Ascending aorta (tissue), 2 donors: ENCODE data around the gene CFDP1. TPM values are rescaled to one million over a fixed set of nuclear protein-coding genes. Genes with fewer than 3 reads are reported as not detected.
A peak's percentile ranks its signal among the peaks of the same experiment; 100 is the strongest.

Source experiments
- DNase-seq, 2 donors: peaks; one replicate each; pipeline ENCODE4 v3.0.0-alpha.2; 2019; ENCODE audit warnings: low spot score in 2 of 2
- H3K27ac ChIP-seq, 2 donors: fragments of 200-600 bp; sonication (generic); one replicate each; pipeline ENCODE4 v1.5.1; 2016 to 2017; ENCODE audit warnings: mild to moderate bottlenecking in 1 of 2
- H3K27me3 ChIP-seq: fragments of 200-600 bp; sonication (generic); one replicate; pipeline ENCODE4 v1.5.1; 2017
- H3K36me3 ChIP-seq, 2 donors: fragments of 200-600 bp; sonication (generic); one replicate each; pipeline ENCODE4 v1.5.1; 2016
- H3K4me1 ChIP-seq, 2 donors: fragments of 200-600 bp; sonication (generic); one replicate each; pipeline ENCODE4 v1.5.1; 2016 to 2017; ENCODE audit warnings: mild to moderate bottlenecking in 1 of 2
- H3K4me3 ChIP-seq, 2 donors: fragments of 200-600 bp; sonication (generic); one replicate each; pipeline ENCODE4 v1.5.1; 2016 to 2017; ENCODE audit warnings: mild to moderate bottlenecking in 1 of 2
- H3K9me3 ChIP-seq, 2 donors: fragments of 200-600 bp; sonication (generic); one replicate each; pipeline ENCODE4 v1.5.1; 2016
- CTCF ChIP-seq, 3 experiments: fragments of 200-600 bp in 2 of 3; fragments of 450-650 bp in 1 of 3; sonication (generic) in 2 of 3; IDR thresholded peaks; one replicate each; pipeline ENCODE4 v1.5.1; 2016 to 2019; ENCODE audit warnings: antibody characterized with exemption in 3 of 3, mild to moderate bottlenecking in 1 of 3, moderate library complexity in 1 of 3
- intact Hi-C: fragments of 100-400 bp; cut with DNase I; formaldehyde crosslinking; loops from one replicate; pipeline ENCODE4 v1.15.1; 2023
- total RNA-seq: library from RNA; depleted of rRNA; stranded (reverse); fragments of >200 nt; gene quantifications from one replicate; pipeline ENCODE4 v1.1.0, GENCODE V29; 2016

Gene CFDP1
- total RNA-seq, 1 donor from 2014 or later: 8.3 TPM

- intact Hi-C loops: no loop called here
- Histone ChIP-seq H3K4me1 (peaks cover 21 to 24% of the 10 kb centered on the region in 2 donors), H3K9me3 (no peaks in the 10 kb centered on the region), H3K4me3 (no peak overlapping the region), H3K27me3 (no peaks in the 10 kb centered on the region), H3K36me3 (no peaks in the 10 kb centered on the region), H3K27ac (peak overlapping the region; percentile 57 to 58)
- TF ChIP-seq CTCF (IDR thresholded peaks at IDR 0.05): no peak
- DNase-seq: peak in 1 of 2 donors; percentile 80
These were observed 165.6 kb downstream of the CFDP1 start for GRCh38 chr16:75267631-75268264.

GRCh38 chr16:75266738-75267630 lies 166.3 kb downstream of the CFDP1 start:
- no peaks in the 10 kb centered on the region for H3K36me3 ChIP-seq
- H3K27me3 ChIP-seq: no peaks in the 10 kb centered on the region
- peak overlapping the region in 1 of 2 donors; percentile 86 for H3K4me3 ChIP-seq
- intact Hi-C loops: no loop called here
- peak overlapping the region; percentile 58 to 90 for H3K27ac ChIP-seq
- no peaks in the 10 kb centered on the region for H3K9me3 ChIP-seq
- no peak for TF ChIP-seq CTCF (IDR thresholded peaks at IDR 0.05)
- no peak for DNase-seq
- H3K4me1 ChIP-seq: peaks cover 29 to 32% of the 10 kb centered on the region in 2 donors

- Histone ChIP-seq H3K27me3 (no peaks in the 10 kb centered on the region), H3K27ac (peak overlapping the region; percentile 90 to 95), H3K9me3 (no peaks in the 10 kb centered on the region), H3K4me1 (peaks cover 34 to 37% of the 10 kb centered on the region in 2 donors), H3K36me3 (no peaks in the 10 kb centered on the region), H3K4me3 (peak overlapping the region; percentile 76 to 86)
- intact Hi-C loops: loop anchor here (1.0 to 2.0 kb wide), 3 partner anchors 15 to 39 kb away; partner anchors contain the start of gene BCAR1
- TF ChIP-seq CTCF (IDR thresholded peaks at IDR 0.05): no peak
- DNase-seq: peak in 1 of 2 donors; percentile 86
These were observed 167.2 kb downstream of the CFDP1 start for GRCh38 chr16:75265911-75266701.

- peaks cover 34 to 46% of the 10 kb centered on the region in 2 donors for H3K4me1 ChIP-seq
- H3K27me3 ChIP-seq: no peaks in the 10 kb centered on the region
- H3K4me3 ChIP-seq: peak overlapping the region; percentile 76 to 86
- no peaks in the 10 kb centered on the region for H3K9me3 ChIP-seq
- TF ChIP-seq CTCF (IDR thresholded peaks at IDR 0.05): no peak
- intact Hi-C loops: loop anchor here (1.0 to 2.0 kb wide), 3 partner anchors 14 to 40 kb away; partner anchors contain the start of gene BCAR1
- H3K27ac ChIP-seq: peak overlapping the region; percentile 90 to 95
- H3K36me3 ChIP-seq: no peaks in the 10 kb centered on the region
- DNase-seq: peak in 1 of 2 donors; percentile 72
These were observed 168.0 kb downstream of the CFDP1 start for GRCh38 chr16:75264999-75265910.
